GM12878 (cell line): ENCODE results near the gene PIWIL4. TPM values are rescaled to one million over a fixed set of nuclear protein-coding genes. Genes with fewer than 3 reads are reported as not detected.

Source experiments
- BCL11A ChIP-seq: IDR thresholded peaks from 2 replicates; pipeline ENCODE4 v1.6.1; 2011; ENCODE audit warnings: low read depth, low read length
- CBX5 ChIP-seq: sonication (generic); IDR thresholded peaks from 2 replicates; pipeline ENCODE4 v1.6.1; 2016; ENCODE audit warnings: low read depth, moderate library complexity, mild to moderate bottlenecking, inconsistent platforms
- CREM ChIP-seq: IDR thresholded peaks from 2 replicates; pipeline ENCODE4 v1.6.1; 2014; ENCODE audit warnings: antibody characterized with exemption, low read depth
- DPF2 ChIP-seq: fragments of 450-650 bp; IDR thresholded peaks from 2 replicates; pipeline ENCODE4 v1.6.1; 2017; ENCODE audit warnings: mild to moderate bottlenecking
- EED ChIP-seq: sonication (generic); IDR thresholded peaks from 2 replicates; pipeline ENCODE4 v1.6.1; 2016; ENCODE audit warnings: antibody characterized with exemption, low read depth
- GATAD2B ChIP-seq: fragments of 450-650 bp; conservative IDR thresholded peaks from 2 replicates; pipeline ENCODE4 v1.6.1; 2017; ENCODE audit warnings: low read depth, mild to moderate bottlenecking, moderate library complexity
- HDGF ChIP-seq: fragments of 450-650 bp; IDR thresholded peaks from 2 replicates; pipeline ENCODE4 v1.6.1; 2016; ENCODE audit warnings: antibody characterized with exemption
- IKZF1 ChIP-seq: fragments of 450-650 bp; conservative IDR thresholded peaks from 2 replicates; pipeline ENCODE4 v1.6.1; 2017; ENCODE audit warnings: antibody characterized with exemption, mild to moderate bottlenecking
- IRF4 ChIP-seq: IDR thresholded peaks from 2 replicates; pipeline ENCODE4 v1.6.1; 2011; ENCODE audit warnings: low read depth, low read length
- KLF5 ChIP-seq: fragments of 450-650 bp; IDR thresholded peaks from 2 replicates; pipeline ENCODE4 v1.6.1; 2014; ENCODE audit warnings: mild to moderate bottlenecking; ENCODE audit not compliant: partially characterized antibody
- MEF2B ChIP-seq: fragments of 450-650 bp; IDR thresholded peaks from 2 replicates; pipeline ENCODE4 v1.6.1; 2018; ENCODE audit warnings: mild to moderate bottlenecking, moderate library complexity; ENCODE audit not compliant: partially characterized antibody, poor library complexity, severe bottlenecking
- MLLT1 ChIP-seq: fragments of 450-650 bp; IDR thresholded peaks from 2 replicates; pipeline ENCODE4 v1.6.1; 2016; ENCODE audit warnings: mild to moderate bottlenecking
- MTA2 ChIP-seq: fragments of 450-650 bp; IDR thresholded peaks from 2 replicates; pipeline ENCODE4 v1.6.1; 2016; ENCODE audit warnings: low read depth, mild to moderate bottlenecking, moderate library complexity
- NFYB ChIP-seq: IDR thresholded peaks from 2 replicates; pipeline ENCODE4 v1.6.1; 2011; ENCODE audit warnings: low read depth, mild to moderate bottlenecking, low read length, improper control_type of control experiment, moderate library complexity; ENCODE audit not compliant: insufficient read depth
- PAX8 ChIP-seq: fragments of 450-650 bp; IDR thresholded peaks from 2 replicates; pipeline ENCODE4 v1.6.1; 2017; ENCODE audit warnings: mild to moderate bottlenecking, moderate library complexity
- PKNOX1 ChIP-seq: fragments of 450-650 bp; IDR thresholded peaks from 2 replicates; pipeline ENCODE4 v1.6.1; 2016; ENCODE audit warnings: mild to moderate bottlenecking
- POU2F2 ChIP-seq: IDR thresholded peaks from 3 replicates; pipeline ENCODE4 v1.6.1; 2011; ENCODE audit warnings: low read depth, mild to moderate bottlenecking, low read length, borderline replicate concordance
- RCOR1 ChIP-seq: conservative IDR thresholded peaks from 2 replicates; pipeline ENCODE4 v1.6.1; 2012; ENCODE audit warnings: low read depth, low read length, improper control_type of control experiment
- RELB ChIP-seq: fragments of 450-650 bp; IDR thresholded peaks from 2 replicates; pipeline ENCODE4 v1.6.1; 2017; ENCODE audit warnings: low read depth, mild to moderate bottlenecking, moderate library complexity
- RUNX3 ChIP-seq: IDR thresholded peaks from 2 replicates; pipeline ENCODE4 v1.6.1; 2012; ENCODE audit warnings: low read length, inconsistent platforms
- SIN3A ChIP-seq: IDR thresholded peaks from 2 replicates; pipeline ENCODE4 v1.6.1; 2012; ENCODE audit warnings: low read depth, low read length, improper control_type of control experiment
- SMC3 ChIP-seq: IDR thresholded peaks from 2 replicates; pipeline ENCODE4 v1.6.1; 2011; ENCODE audit warnings: low read length, improper control_type of control experiment, borderline replicate concordance
- TAF1 ChIP-seq: IDR thresholded peaks from 2 replicates; pipeline ENCODE4 v1.6.1; 2011; ENCODE audit warnings: mild to moderate bottlenecking, low read depth, low read length, borderline replicate concordance
- TBL1XR1 ChIP-seq: IDR thresholded peaks from 2 replicates; pipeline ENCODE4 v1.6.1; 2012; ENCODE audit warnings: low read depth, low read length, improper control_type of control experiment
- TCF12 ChIP-seq: IDR thresholded peaks from 2 replicates; pipeline ENCODE4 v1.6.1; 2011; ENCODE audit warnings: low read depth, mild to moderate bottlenecking, low read length
- ZBTB4 ChIP-seq: fragments of 450-650 bp; formaldehyde crosslinking; IDR thresholded peaks from 2 replicates; pipeline ENCODE4 v1.4.0; 2022; ENCODE audit warnings: mild to moderate bottlenecking, moderate library complexity
- polyA plus RNA-seq, 11 experiments: library from polyadenylated mRNA; depleted of rRNA in 4 of 11; unstranded in 6 of 11; stranded (reverse) in 5 of 11; fragments of >200 nt; fragmentation: Nextera tagmentation in 4 of 11; fragmentation: Illumina TruSeq in 1 of 11; extraction: Ambion mirVana in 4 of 11; extraction: Trizol in 1 of 11; gene quantifications; 1 replicate in 1 of 11; 2 replicates in 10 of 11; pipeline versions ENCODE4 v1.2.1 to v1.2.3, GENCODE V29; 2011 to 2016; ENCODE audit warnings: inconsistent platforms in 2 of 11, missing spikeins in 2 of 11, low read depth in 1 of 11
- total RNA-seq, 4 experiments: library from RNA; depleted of rRNA in 3 of 4; stranded (reverse); fragments of >200 nt in 3 of 4; fragmentation: Illumina TruSeq in 1 of 4; extraction: Trizol in 1 of 4; gene quantifications; 2 replicates each; pipeline versions ENCODE4 v1.2.1 to v1.2.3, GENCODE V29; 2013 to 2021

PIWIL4 gene
- total and polyA plus RNA-seq, 10 of the 15 experiments (the other 5 are each of a cell fraction or from before 2014, with no cell fraction given): 0.23 to 13.3 (median 0.47) TPM

GRCh38 chr11:94581926-94582325 is 14.8 kb downstream of the PIWIL4 start (continued):
- TF ChIP-seq ZBTB4 (CRISPR knock-in tag): no peak
- peak; percentile 40; the same call in 1 of the 3 replicates for TF ChIP-seq POU2F2
- TF ChIP-seq MTA2: peak; percentile 78
- TF ChIP-seq DPF2: peak; percentile 94
- TF ChIP-seq GATAD2B: peak; percentile 71
- peak; percentile 41; the same call in 1 of the 2 replicates for TF ChIP-seq TCF12
- TF ChIP-seq IRF4: peak; percentile 78
- TF ChIP-seq PKNOX1: 0 out of 2 replicates have a peak, but pooled peaks have one; percentile 9
- TF ChIP-seq RCOR1: 0 out of 2 replicates have a peak, but pooled peaks have one; percentile 49
- TF ChIP-seq MEF2B: peak; percentile 46
- 0 out of 2 replicates have a peak, but pooled peaks have one; percentile 22 for TF ChIP-seq CREM
- TF ChIP-seq PAX8: no peak
- no peak for TF ChIP-seq CBX5
- peak; percentile 49; the same call in 1 of the 2 replicates for TF ChIP-seq NFYB
- TF ChIP-seq HDGF: 0 out of 2 replicates have a peak, but pooled peaks have one; percentile 43
- TF ChIP-seq TBL1XR1: no peak
- TF ChIP-seq RUNX3: peak; percentile 55; the same call in 1 of the 2 replicates
- TF ChIP-seq MLLT1: peak; percentile 49; the same call in 1 of the 2 replicates
- peak; percentile 81 for TF ChIP-seq RELB
- no peak for TF ChIP-seq SMC3
- no peak for TF ChIP-seq SIN3A
- TF ChIP-seq TAF1: no peak
- peak; percentile 55 for TF ChIP-seq KLF5
- TF ChIP-seq EED: peak; percentile 76
- TF ChIP-seq IKZF1: peak; percentile 95
- peak; percentile 64; the same call in 1 of the 2 replicates for TF ChIP-seq BCL11A
